ENCODE data around the gene C3orf18.

C3orf18 gene

DNA sequence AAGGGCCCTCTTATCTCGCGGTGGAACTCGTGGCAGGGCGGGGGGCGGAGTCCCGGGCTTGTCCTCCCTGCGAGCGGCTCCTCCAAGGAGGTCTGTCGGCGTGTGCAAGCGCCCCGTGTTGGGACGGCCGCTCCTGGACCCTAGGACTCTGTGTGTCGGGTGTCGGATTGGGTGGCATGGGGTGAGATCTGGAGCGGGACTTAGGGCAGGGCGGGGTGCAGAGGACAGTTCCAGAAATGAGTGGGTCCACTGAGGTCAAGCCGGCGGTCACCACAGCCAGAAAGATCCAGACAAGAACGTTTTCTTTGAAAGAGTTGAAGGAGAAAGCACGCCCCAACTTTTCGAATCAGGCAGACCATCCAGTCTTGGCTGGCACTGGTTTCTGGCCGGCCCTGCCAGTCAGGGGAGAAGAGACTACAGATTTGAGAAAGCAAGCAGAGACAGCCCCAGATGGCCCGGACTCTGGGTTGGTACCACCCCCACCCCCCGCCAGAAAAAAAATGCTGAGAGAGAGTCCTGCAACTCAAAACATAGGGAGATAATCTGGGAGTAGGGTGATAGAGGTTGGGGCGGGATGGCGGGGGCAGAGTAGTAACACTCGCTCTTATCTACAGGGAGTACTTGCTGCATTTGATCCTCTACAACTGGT lies 44.8 kb upstream of the C3orf18 start:
- peak overlapping the region; percentile 54 for H3K4me3 ChIP-seq (ENCODE audit: low read depth, low read length)

DNA sequence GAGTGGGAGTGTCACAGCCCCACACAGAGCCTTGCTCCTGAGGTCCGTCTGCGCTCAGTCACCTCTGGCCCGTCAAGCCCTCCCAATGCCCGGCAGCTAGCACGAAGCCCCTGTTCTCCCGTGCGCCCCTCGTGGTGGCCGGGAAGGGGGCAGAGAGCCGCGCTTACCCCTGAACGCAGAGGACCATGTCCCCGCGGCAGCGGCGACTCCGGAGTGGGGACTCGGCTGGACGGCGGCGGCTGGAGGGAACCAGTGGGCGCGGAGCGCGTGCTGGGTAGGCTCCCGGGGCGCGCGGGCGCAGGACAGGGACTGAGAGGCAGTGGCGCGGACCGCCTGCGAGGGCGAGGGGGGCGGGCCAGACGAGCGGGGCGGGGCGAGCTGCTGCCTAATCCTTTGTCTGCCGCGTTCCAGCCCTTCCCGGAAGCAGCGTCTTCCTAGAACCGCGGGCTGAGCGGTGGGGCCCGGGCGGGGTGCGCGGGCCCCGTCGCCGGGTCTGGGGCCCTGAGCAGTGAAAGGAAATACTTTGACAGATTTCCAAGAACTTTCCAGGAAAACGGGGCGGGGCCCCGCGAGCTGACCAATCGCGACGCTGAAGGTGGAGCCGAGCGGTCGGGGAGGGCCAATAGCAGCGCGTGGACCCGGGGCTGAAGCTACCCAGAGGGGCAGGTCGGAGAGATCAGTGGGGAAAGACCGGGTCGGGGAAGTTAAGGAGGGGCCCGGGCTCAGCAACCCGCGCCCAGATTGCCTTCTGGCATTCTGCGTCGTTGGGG lies 44.1 kb upstream of the C3orf18 start, which contains the start of gene CISH:
CISH (minus strand) TSS at position 311 of the 770 bp plus-strand sequence; CDS start at position 187, 124 bp downstream.
- DNase-seq (ENCODE audit: low read depth) = peak; percentile 59
- TF ChIP-seq, protein P1, sequence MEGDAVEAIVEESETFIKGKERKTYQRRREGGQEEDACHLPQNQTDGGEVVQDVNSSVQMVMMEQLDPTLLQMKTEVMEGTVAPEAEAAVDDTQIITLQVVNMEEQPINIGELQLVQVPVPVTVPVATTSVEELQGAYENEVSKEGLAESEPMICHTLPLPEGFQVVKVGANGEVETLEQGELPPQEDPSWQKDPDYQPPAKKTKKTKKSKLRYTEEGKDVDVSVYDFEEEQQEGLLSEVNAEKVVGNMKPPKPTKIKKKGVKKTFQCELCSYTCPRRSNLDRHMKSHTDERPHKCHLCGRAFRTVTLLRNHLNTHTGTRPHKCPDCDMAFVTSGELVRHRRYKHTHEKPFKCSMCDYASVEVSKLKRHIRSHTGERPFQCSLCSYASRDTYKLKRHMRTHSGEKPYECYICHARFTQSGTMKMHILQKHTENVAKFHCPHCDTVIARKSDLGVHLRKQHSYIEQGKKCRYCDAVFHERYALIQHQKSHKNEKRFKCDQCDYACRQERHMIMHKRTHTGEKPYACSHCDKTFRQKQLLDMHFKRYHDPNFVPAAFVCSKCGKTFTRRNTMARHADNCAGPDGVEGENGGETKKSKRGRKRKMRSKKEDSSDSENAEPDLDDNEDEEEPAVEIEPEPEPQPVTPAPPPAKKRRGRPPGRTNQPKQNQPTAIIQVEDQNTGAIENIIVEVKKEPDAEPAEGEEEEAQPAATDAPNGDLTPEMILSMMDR (IDR thresholded peaks at IDR 0.05; ENCODE audit: low read depth, low read length, missing control alignments) = peak; percentile 66
- H3K4me3 ChIP-seq (ENCODE audit: low read depth, low read length) = peak within 1 kb of the TSS; percentile 54
- in situ Hi-C loops (cut with HindIII; ENCODE audit: low sequenced_read_pairs) = no loop called here

More for the DNA sequence above, 44.8 kb upstream of the C3orf18 start:
- in situ Hi-C loops (cut with HindIII; ENCODE audit: low sequenced_read_pairs) = no loop called here
- TF ChIP-seq, protein P1 (IDR thresholded peaks at IDR 0.05; ENCODE audit: low read depth, low read length, missing control alignments) = no peak
- DNase-seq (ENCODE audit: low read depth) = no peak

DNA sequence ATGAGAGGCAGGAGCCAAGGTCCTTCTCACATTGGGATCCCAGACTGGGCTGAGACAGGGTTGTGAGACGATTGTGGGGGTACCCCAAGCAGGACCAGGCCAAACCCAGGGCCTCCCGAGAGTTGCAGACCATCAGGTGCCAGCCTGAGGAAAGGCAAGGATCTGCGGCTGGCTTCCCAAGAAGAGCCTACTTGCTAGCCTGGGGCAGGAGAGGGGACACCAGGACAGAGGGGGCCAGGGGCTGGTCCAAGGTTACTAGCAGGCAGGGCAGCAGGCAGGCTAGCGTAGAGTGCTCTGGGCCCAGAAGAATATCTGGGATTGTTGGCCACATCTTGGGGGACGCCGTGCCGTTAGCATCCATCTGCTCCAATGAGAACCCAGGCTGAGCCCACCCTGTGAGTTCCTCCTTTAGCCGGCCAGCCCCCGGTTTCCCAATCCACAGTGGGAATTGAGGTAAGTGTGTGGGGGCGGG lies 43.5 kb upstream of the C3orf18 start:
- in situ Hi-C loops (cut with HindIII; ENCODE audit: low sequenced_read_pairs) = no loop called here
- TF ChIP-seq, protein P1 (IDR thresholded peaks at IDR 0.05; ENCODE audit: low read depth, low read length, missing control alignments) = no peak
- H3K4me3 ChIP-seq (ENCODE audit: low read depth, low read length) = peak overlapping the region; percentile 54
- DNase-seq (ENCODE audit: low read depth) = no peak

DNA sequence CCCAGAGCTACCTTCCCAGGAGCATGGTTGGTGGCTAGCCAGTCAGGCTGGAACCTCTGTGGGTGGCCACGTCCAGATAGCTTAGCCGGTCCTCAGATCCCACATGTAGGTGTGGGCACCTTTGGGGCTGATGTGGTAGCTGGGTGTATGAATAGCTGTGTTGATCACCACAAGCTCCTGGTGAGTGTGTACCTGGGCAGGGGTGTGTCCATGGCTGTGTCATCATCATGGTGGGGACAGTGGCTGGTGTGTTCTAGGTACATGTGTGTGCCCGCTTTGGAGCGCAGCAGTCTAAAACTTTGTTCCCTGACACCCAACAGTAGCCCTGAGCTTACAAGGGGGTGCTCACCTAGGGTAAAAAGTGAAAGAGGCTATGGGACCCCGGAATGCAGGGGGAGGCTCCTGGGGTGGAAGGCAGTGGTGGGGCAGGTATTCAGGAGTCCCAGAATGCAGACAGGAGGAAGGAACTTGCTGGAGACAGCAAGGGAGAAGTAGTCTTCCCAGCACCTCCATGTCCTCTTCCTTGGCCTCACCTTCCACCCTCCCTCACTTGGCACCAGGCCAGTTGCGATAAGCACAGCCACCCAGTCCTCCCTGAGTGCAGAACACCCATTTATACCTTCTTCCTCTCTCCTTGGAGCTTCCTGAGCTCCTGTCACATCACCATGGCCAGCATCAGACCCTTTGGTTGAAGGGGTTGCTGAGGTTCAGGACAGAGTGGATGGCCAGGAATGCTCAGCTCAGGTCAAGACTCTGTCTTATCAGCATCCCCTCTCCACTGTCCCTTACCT lies 42.8 kb upstream of the C3orf18 start:
- in situ Hi-C loops (cut with HindIII; ENCODE audit: low sequenced_read_pairs) = no loop called here
- no peak for DNase-seq (ENCODE audit: low read depth)
- TF ChIP-seq, protein P1 (IDR thresholded peaks at IDR 0.05; ENCODE audit: low read depth, low read length, missing control alignments) = no peak
- peak overlapping the region; percentile 54 for H3K4me3 ChIP-seq (ENCODE audit: low read depth, low read length)

DNA sequence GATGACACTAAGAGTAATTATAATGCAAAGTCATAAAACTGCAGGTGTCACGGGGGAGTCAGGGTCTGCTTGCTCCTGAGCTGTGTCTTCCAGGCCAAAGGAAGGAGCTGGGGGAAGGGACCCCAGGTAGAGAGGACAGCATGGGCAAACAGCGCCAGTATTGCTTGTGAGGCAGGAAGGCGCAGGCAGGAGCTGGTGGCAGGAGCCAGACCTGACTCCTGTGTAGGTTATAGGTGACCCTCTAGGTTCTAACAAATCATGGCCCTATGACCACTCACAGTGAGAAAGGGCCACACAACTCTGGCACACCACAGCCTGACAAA lies 42.2 kb upstream of the C3orf18 start:
- H3K4me3 ChIP-seq (ENCODE audit: low read depth, low read length) = no peak overlapping the region
- TF ChIP-seq, protein P1 (IDR thresholded peaks at IDR 0.05; ENCODE audit: low read depth, low read length, missing control alignments) = no peak
- in situ Hi-C loops (cut with HindIII; ENCODE audit: low sequenced_read_pairs) = loop anchor here (5.0 kb wide), 2 partner anchors 37 to 257 kb away; partner anchors contain the start of genes CYB561D2 and NPRL2

More for the DNA sequence above, 42.2 kb upstream of the C3orf18 start:
- no peak for DNase-seq (ENCODE audit: low read depth)

All from astrocyte of the cerebellum (primary cell).